A673 (cell line): ENCODE results near the gene CARMIL3.

Source experiments
- EZH2 ChIP-seq: fragments of 200-600 bp; sonication (generic); IDR thresholded peaks from 2 replicates; pipeline ENCODE4 v1.6.1; 2017; ENCODE audit warnings: borderline replicate concordance, low read depth, mild to moderate bottlenecking, mixed read lengths, antibody characterized with exemption, low read length; ENCODE audit not compliant: poor library complexity, severe bottlenecking
- TF ChIP-seq, protein P1 (sequence below): fragments of 300-800, 200-600 bp; sonication (generic); conservative IDR thresholded peaks from 2 replicates; pipeline ENCODE4 v1.5.1; 2017; ENCODE audit warnings: low read depth, mild to moderate bottlenecking, antibody characterized with exemption, low read length, moderate library complexity, mixed read lengths

DNA sequence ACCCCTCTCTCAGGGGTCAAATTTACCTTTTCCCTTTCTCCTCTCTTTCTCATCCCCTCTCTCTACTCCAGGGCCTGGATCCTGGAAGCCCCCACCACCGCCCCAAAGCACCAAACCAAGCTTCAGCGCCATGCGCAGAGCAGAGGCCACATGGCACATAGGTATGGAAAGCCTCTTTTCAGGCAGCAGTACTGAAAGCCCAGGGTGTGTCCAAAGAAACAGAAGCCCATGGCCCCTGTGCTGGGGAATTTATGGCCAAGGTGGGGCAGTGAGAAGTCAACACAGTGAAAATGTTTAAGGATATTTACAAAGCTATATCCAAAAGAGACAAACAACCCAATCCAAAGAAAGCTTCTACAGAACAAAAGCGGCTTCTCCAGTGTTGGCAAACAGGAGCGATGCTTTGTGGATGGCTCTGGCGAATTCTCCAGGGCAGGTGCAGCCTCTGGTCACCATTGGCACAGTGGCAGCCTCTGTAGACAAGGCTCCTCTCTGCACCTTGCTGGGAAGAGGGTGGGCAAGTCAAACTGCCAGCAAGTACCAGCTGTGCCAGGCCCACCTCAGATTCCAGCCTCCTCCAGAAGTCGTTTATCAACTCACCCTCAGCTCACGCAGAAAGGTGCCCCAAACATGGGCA, 14.8 kb downstream of the CARMIL3 start:
- TF ChIP-seq, protein P1, sequence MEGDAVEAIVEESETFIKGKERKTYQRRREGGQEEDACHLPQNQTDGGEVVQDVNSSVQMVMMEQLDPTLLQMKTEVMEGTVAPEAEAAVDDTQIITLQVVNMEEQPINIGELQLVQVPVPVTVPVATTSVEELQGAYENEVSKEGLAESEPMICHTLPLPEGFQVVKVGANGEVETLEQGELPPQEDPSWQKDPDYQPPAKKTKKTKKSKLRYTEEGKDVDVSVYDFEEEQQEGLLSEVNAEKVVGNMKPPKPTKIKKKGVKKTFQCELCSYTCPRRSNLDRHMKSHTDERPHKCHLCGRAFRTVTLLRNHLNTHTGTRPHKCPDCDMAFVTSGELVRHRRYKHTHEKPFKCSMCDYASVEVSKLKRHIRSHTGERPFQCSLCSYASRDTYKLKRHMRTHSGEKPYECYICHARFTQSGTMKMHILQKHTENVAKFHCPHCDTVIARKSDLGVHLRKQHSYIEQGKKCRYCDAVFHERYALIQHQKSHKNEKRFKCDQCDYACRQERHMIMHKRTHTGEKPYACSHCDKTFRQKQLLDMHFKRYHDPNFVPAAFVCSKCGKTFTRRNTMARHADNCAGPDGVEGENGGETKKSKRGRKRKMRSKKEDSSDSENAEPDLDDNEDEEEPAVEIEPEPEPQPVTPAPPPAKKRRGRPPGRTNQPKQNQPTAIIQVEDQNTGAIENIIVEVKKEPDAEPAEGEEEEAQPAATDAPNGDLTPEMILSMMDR, result no peak
- no peak for TF ChIP-seq EZH2
